ENCODE results near the gene CFDP1.

CFDP1 gene

DNA sequence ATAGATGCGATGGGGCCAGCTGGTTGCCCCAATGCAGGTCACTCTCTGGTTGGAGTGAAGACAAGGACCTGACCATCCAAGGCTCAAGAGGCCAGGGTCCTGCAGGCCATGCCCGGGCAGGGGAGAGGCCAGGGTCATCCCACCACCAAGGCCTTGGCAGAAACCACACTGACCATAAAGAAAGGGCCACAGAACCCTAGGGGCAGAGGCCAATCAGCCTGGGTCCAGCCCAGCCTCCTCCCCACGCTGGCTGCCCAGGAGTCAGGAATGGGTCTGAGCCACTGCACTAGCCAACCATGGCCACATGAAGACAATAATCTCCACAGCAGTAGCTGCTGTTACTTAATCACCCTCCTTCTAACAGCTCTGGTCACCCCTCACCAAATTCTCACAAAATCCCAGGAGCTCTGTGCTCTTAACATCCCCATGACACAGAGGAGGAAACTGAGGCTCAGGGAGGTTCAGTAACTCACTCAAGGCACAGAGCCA, 171.7 kb downstream of the CFDP1 start:
- TF ChIP-seq ZBTB7A (IDR thresholded peaks at IDR 0.05; ENCODE audit: low read depth), result no peak
- TF ChIP-seq, protein P1, sequence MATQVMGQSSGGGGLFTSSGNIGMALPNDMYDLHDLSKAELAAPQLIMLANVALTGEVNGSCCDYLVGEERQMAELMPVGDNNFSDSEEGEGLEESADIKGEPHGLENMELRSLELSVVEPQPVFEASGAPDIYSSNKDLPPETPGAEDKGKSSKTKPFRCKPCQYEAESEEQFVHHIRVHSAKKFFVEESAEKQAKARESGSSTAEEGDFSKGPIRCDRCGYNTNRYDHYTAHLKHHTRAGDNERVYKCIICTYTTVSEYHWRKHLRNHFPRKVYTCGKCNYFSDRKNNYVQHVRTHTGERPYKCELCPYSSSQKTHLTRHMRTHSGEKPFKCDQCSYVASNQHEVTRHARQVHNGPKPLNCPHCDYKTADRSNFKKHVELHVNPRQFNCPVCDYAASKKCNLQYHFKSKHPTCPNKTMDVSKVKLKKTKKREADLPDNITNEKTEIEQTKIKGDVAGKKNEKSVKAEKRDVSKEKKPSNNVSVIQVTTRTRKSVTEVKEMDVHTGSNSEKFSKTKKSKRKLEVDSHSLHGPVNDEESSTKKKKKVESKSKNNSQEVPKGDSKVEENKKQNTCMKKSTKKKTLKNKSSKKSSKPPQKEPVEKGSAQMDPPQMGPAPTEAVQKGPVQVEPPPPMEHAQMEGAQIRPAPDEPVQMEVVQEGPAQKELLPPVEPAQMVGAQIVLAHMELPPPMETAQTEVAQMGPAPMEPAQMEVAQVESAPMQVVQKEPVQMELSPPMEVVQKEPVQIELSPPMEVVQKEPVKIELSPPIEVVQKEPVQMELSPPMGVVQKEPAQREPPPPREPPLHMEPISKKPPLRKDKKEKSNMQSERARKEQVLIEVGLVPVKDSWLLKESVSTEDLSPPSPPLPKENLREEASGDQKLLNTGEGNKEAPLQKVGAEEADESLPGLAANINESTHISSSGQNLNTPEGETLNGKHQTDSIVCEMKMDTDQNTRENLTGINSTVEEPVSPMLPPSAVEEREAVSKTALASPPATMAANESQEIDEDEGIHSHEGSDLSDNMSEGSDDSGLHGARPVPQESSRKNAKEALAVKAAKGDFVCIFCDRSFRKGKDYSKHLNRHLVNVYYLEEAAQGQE (IDR thresholded peaks at IDR 0.05; ENCODE audit: low read depth), result no peak
- TF ChIP-seq EGR1 (IDR thresholded peaks at IDR 0.05), result no peak
- no peak for TF ChIP-seq RAD21 (IDR thresholded peaks at IDR 0.05; ENCODE audit: low read depth)
- TF ChIP-seq, protein P2, sequence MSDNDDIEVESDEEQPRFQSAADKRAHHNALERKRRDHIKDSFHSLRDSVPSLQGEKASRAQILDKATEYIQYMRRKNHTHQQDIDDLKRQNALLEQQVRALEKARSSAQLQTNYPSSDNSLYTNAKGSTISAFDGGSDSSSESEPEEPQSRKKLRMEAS (IDR thresholded peaks at IDR 0.05), result no peak
- TF ChIP-seq FOXM1 (IDR thresholded peaks at IDR 0.05; ENCODE audit: borderline replicate concordance, low read depth), result no peak
- no peak for TF ChIP-seq TCF12 (IDR thresholded peaks at IDR 0.05; ENCODE audit: low read depth)
- TF ChIP-seq, protein P3, sequence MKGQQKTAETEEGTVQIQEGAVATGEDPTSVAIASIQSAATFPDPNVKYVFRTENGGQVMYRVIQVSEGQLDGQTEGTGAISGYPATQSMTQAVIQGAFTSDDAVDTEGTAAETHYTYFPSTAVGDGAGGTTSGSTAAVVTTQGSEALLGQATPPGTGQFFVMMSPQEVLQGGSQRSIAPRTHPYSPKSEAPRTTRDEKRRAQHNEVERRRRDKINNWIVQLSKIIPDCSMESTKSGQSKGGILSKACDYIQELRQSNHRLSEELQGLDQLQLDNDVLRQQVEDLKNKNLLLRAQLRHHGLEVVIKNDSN (IDR thresholded peaks at IDR 0.05), result no peak
- TF ChIP-seq CREB1 (IDR thresholded peaks at IDR 0.05; ENCODE audit: low read depth), result no peak
- TF ChIP-seq CEBPB (IDR thresholded peaks at IDR 0.05), result no peak

DNA sequence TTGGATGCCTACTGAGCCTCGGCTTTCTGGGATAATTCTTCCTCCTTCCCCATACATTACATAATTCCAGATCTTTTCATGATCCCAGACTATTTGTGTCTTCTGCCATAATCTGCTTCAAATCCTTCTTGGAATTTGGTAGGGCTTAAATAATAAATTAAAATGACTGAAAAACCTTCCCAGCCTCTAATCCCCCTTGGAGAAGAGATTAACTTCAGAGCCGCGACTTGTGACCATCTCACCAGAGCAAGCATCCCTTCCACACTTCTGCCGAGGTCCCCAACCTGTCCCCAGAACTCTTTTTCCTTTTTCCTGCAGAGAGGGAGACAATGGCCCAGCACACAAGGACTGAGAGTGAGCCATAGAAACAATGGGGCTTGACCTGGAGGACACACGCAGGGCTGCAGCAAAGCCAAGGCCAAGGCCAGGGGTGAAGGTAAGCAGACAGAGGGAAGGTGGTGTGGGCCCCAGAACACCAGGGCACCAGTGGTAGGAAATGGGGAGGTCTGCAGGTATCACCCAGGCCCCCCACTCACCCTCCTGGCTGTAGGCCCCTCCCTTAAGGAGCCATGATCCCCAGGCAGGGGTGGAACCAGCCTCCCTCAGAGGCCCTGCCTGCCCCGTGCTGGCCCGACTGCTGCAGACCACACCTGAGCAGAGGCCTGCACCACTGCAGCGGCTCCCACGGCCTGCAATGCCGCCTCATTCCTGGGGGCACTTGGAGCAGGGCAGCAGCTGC, 172.3 kb downstream of the CFDP1 start:
- no peak for TF ChIP-seq TCF12 (IDR thresholded peaks at IDR 0.05; ENCODE audit: low read depth)
- no peak for TF ChIP-seq CREB1 (IDR thresholded peaks at IDR 0.05; ENCODE audit: low read depth)
- TF ChIP-seq FOXM1 (IDR thresholded peaks at IDR 0.05; ENCODE audit: borderline replicate concordance, low read depth), result no peak
- TF ChIP-seq, protein P3 (IDR thresholded peaks at IDR 0.05), result no peak
- TF ChIP-seq EGR1 (IDR thresholded peaks at IDR 0.05), result no peak
- no peak for TF ChIP-seq TEAD4 (IDR thresholded peaks at IDR 0.05)
- TF ChIP-seq, protein P2 (IDR thresholded peaks at IDR 0.05), result no peak
- TF ChIP-seq ZBTB7A (IDR thresholded peaks at IDR 0.05; ENCODE audit: low read depth), result no peak
- TF ChIP-seq RAD21 (IDR thresholded peaks at IDR 0.05; ENCODE audit: low read depth), result no peak
- no peak for TF ChIP-seq NFIC (IDR thresholded peaks at IDR 0.05)

DNA sequence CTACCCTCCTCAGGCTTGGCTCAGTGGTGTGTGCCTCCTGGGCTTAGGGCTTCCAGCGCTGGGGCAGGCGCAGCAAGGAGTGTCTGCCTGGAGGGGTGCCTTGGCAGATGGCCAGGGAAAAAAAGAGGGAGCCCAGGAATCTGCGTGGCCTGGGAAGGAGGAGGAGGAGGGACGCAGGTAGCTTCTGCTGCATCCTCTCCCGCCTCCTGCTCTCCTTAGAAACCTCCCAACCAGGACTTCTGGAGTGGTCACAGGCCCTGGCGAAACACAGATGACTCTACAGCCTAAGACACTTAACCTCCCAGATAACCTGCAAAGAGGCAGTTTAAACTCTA, 174.5 kb downstream of the CFDP1 start:
- no peak for TF ChIP-seq YY1 (IDR thresholded peaks at IDR 0.05; ENCODE audit: low read depth)
- TF ChIP-seq, protein P2 (IDR thresholded peaks at IDR 0.05), result no peak
- TF ChIP-seq NFIC (IDR thresholded peaks at IDR 0.05), result 0 out of 2 replicates have a peak, but pooled peaks have one; percentile 43
- TF ChIP-seq, protein P3 (IDR thresholded peaks at IDR 0.05), result no peak
- no peak for TF ChIP-seq FOXM1 (IDR thresholded peaks at IDR 0.05; ENCODE audit: borderline replicate concordance, low read depth)
- TF ChIP-seq EGR1 (IDR thresholded peaks at IDR 0.05), result no peak

DNA sequence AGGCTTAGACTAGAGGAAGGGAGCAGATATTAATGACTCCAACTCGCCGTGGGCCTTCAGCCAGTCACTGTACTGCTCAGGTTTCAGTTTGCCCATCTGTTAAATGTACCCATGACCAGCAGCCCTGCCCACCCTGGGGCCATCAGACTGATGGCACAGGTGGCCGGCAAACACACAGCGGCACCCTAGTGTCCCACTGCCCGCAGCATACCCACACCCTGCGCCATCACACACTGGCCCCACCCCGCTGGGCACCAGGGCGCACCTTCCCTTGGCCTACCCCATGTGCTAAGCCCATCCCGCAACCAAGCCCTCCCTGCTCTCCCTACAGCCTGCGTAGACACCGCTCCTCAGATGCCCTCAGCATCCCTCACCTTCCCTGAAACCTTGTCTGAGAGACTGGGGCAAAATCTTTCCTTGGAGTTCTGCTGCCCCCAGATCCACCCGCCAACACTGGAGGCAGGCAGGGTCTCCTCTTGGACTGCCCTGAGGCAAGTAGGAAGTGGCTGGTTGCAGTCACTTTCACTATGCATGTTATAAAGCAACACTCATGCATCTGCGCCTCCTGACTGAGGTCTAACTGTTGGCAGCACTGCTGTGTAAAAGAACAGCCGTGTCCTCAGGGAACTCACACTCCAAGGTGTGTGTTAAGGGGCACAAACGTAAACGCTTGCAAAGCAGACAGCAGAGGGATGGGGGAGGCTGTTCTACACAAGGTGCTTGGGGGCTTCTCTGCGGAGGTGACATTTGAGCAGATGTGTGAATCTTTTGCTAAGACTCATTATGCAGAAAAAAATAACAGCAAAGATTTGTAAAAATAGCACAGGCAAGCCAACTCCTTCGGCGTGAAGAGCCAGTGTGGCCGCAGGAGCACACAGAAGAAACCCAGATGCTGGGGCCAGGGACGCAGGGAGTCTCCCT, 175.2 kb downstream of the CFDP1 start:
- no peak for TF ChIP-seq TAF1 (IDR thresholded peaks at IDR 0.05; ENCODE audit: low read depth)
- no peak for TF ChIP-seq TCF12 (IDR thresholded peaks at IDR 0.05; ENCODE audit: low read depth)
- no peak for TF ChIP-seq TEAD4 (IDR thresholded peaks at IDR 0.05)
- TF ChIP-seq FOXM1 (IDR thresholded peaks at IDR 0.05; ENCODE audit: borderline replicate concordance, low read depth), result no peak
- TF ChIP-seq, protein P3 (IDR thresholded peaks at IDR 0.05), result no peak
- TF ChIP-seq YY1 (IDR thresholded peaks at IDR 0.05; ENCODE audit: low read depth), result no peak
- no peak for TF ChIP-seq CEBPB (IDR thresholded peaks at IDR 0.05)
- no peak for TF ChIP-seq EGR1 (IDR thresholded peaks at IDR 0.05)
- no peak for TF ChIP-seq NFIC (IDR thresholded peaks at IDR 0.05)
- TF ChIP-seq, protein P2 (IDR thresholded peaks at IDR 0.05), result no peak
- TF ChIP-seq ZBTB7A (IDR thresholded peaks at IDR 0.05; ENCODE audit: low read depth), result no peak
- TF ChIP-seq, protein P1 (IDR thresholded peaks at IDR 0.05; ENCODE audit: low read depth), result no peak
